GM23338 (cell line): ENCODE measurements around the gene NCOA1. TPM values are rescaled to one million over a fixed set of nuclear protein-coding genes. Genes with fewer than 3 reads are reported as not detected.

ENCODE experiments used
- ATAC-seq: fragments of 200-7000 bp; cut with Tn5 transposase; 3 replicates; pipeline ENCODE4 v1.9.1; 2020
- DNase-seq: peaks from one replicate; pipeline ENCODE4 v3.0.0-alpha.2; 2015; ENCODE audit warnings: low spot score
- H2AFZ ChIP-seq: fragments of 200-600 bp; sonication (generic); 2 replicates; pipeline ENCODE4 v1.8.0; 2016; ENCODE audit warnings: antibody characterized with exemption, mild to moderate bottlenecking, moderate library complexity
- H3F3A ChIP-seq: fragments of 200-600 bp; sonication (generic); replicated peaks from 2 replicates; pipeline ENCODE4 v1.8.0; 2017; ENCODE audit warnings: antibody characterized with exemption, mixed run types, low read depth
- H3K27ac ChIP-seq: fragments of 200-600 bp; sonication (generic); 2 replicates; pipeline ENCODE4 v1.6.1; 2016; ENCODE audit warnings: low read depth
- H3K27me3 ChIP-seq: fragments of 200-600 bp; sonication (generic); 2 replicates; pipeline ENCODE4 v1.8.0; 2016; ENCODE audit warnings: mild to moderate bottlenecking, mixed run types, moderate library complexity; ENCODE audit not compliant: insufficient read depth
- H3K36me3 ChIP-seq: fragments of 200-600 bp; sonication (generic); 2 replicates; pipeline ENCODE4 v1.8.0; 2016; ENCODE audit warnings: mild to moderate bottlenecking; ENCODE audit not compliant: insufficient read depth
- H3K4me1 ChIP-seq: fragments of 200-600 bp; sonication (generic); 2 replicates; pipeline ENCODE4 v1.8.0; 2016; ENCODE audit warnings: mild to moderate bottlenecking, moderate library complexity; ENCODE audit not compliant: insufficient read depth
- H3K4me2 ChIP-seq: fragments of 200-600 bp; sonication (generic); 2 replicates; pipeline ENCODE4 v1.7.1; 2017; ENCODE audit warnings: mixed run types
- H3K4me3 ChIP-seq: fragments of 200-600 bp; sonication (generic); 2 replicates; pipeline ENCODE4 v1.6.1; 2016; ENCODE audit warnings: mixed run types
- H3K79me2 ChIP-seq: fragments of 200-600 bp; sonication (generic); replicated peaks from 2 replicates; pipeline ENCODE4 v1.8.0; 2017; ENCODE audit warnings: mild to moderate bottlenecking; ENCODE audit not compliant: insufficient read depth
- H3K9me2 ChIP-seq: fragments of 200-600 bp; sonication (generic); 2 replicates; pipeline ENCODE4 v1.8.0; 2017; ENCODE audit not compliant: insufficient read depth
- H4K20me1 ChIP-seq: fragments of 200-600 bp; sonication (generic); replicated peaks from 2 replicates; pipeline ENCODE4 v1.8.0; 2017; ENCODE audit warnings: mild to moderate bottlenecking; ENCODE audit not compliant: insufficient read depth
- H3K27ac Mint-ChIP-seq: 2 replicates; pipeline ENCODE4 v1.8.0; 2020; ENCODE audit warnings: inconsistent platforms, mild to moderate bottlenecking, moderate library complexity, mixed read lengths
- H3K27me3 Mint-ChIP-seq: 3 replicates; pipeline ENCODE4 v1.8.0; 2022; ENCODE audit warnings: low read depth, mild to moderate bottlenecking, moderate library complexity, mixed read lengths, inconsistent platforms; ENCODE audit not compliant: insufficient read depth, poor library complexity
- H3K36me3 Mint-ChIP-seq: 3 replicates; pipeline ENCODE4 v1.8.0; 2021; ENCODE audit warnings: low read depth, mild to moderate bottlenecking, inconsistent platforms, moderate library complexity, mixed read lengths
- H3K4me1 Mint-ChIP-seq: 3 replicates; pipeline ENCODE4 v1.8.0; 2020; ENCODE audit warnings: mild to moderate bottlenecking, inconsistent platforms, mixed read lengths
- H3K4me3 Mint-ChIP-seq: 3 replicates; pipeline ENCODE4 v1.8.0; 2021; ENCODE audit warnings: moderate library complexity, mild to moderate bottlenecking, inconsistent platforms, mixed read lengths
- H3K9me3 Mint-ChIP-seq: 3 replicates; pipeline ENCODE4 v1.8.0; 2020; ENCODE audit warnings: moderate library complexity, mild to moderate bottlenecking, inconsistent platforms, mixed read lengths
- CREB1 ChIP-seq: fragments of 250-450 bp; sonication (Bioruptor Pico); IDR thresholded peaks from 2 replicates; pipeline ENCODE4 v1.5.0; 2020; ENCODE audit warnings: low read depth, mild to moderate bottlenecking, moderate library complexity
- POLR2AphosphoS5 ChIP-seq: IDR thresholded peaks from 2 replicates; pipeline ENCODE4 v1.6.1; 2016; ENCODE audit warnings: antibody characterized with exemption, low read depth
- ZNF114 ChIP-seq: fragments of 250-450 bp; sonication (Bioruptor Pico); IDR thresholded peaks from 2 replicates; pipeline ENCODE4 v1.5.0; 2020; ENCODE audit warnings: mild to moderate bottlenecking, moderate library complexity
- ZNF331 ChIP-seq: fragments of 250-450 bp; sonication (Bioruptor Pico); IDR thresholded peaks from 2 replicates; pipeline ENCODE4 v1.5.0; 2020; ENCODE audit warnings: low read depth, mild to moderate bottlenecking, moderate library complexity
- polyA plus RNA-seq: library from polyadenylated mRNA; unstranded; fragments of >200 nt; fragmentation: Nextera tagmentation; extraction: Ambion mirVana; gene quantifications from 2 replicates; pipeline ENCODE4 v1.2.1, GENCODE V29; 2016
- total RNA-seq: library from RNA; depleted of rRNA; stranded (reverse); fragments of >200 nt; shearing (Covaris generic); gene quantifications from 2 replicates; pipeline ENCODE4 v1.2.3, GENCODE V29; 2014
- TF ChIP-seq, protein P1 (sequence below): IDR thresholded peaks from one replicate; pipeline ENCODE4 v1.6.1; 2018; ENCODE audit warnings: antibody characterized with exemption; ENCODE audit not compliant: unreplicated experiment
- TF ChIP-seq, protein P2 (sequence below): IDR thresholded peaks from 2 replicates; pipeline ENCODE4 v1.6.1; 2016; ENCODE audit warnings: antibody characterized with exemption
- TF ChIP-seq, protein P3 (sequence below): fragments of 250-450 bp; sonication (Bioruptor Pico); IDR thresholded peaks from 2 replicates; pipeline ENCODE4 v1.5.0; 2020; ENCODE audit warnings: mild to moderate bottlenecking, moderate library complexity
- TF ChIP-seq, protein P4 (sequence below), 2 experiments: fragments of 200-600 bp in 1 of 2; sonication (generic) in 1 of 2; conservative IDR thresholded peaks; 2 replicates each; pipeline versions ENCODE4 v1.5.1 to v1.6.1; 2016 to 2017; ENCODE audit warnings: antibody characterized with exemption in 2 of 2, low read depth in 2 of 2, mild to moderate bottlenecking in 2 of 2, moderate library complexity in 1 of 2

Gene NCOA1
- total and polyA plus RNA-seq, 2 experiments from 2014 or later, result 7.1 to 15.1 TPM

DNA sequence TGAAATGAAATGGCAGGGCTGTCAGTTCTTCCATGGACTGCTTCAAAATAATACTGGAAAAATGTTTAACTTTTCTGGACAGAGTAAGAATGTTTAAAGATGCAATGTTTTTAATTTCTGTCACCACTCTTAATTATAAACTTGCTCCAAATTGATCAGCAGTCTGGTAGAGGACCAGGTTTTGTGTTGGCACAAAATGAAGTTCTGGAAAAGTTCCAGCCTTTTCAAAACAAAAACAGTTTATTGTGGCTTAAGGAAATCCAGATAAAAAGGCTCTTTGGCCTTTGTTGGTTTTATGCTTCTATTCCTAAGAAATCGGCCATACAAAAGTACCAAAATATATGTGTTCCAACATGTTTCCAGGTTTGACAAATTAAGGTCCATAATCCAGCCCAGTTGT, 253.3 kb downstream of the NCOA1 start:
- Mint-ChIP-seq H3K36me3 (no peaks in the 10 kb centered on the region), H3K9me3 (no peaks in the 10 kb centered on the region), H3K4me3 (no peak overlapping the region), H3K27ac (no peak overlapping the region), H3K27me3 (no peaks in the 10 kb centered on the region), H3K4me1 (peaks cover 4% of the 10 kb centered on the region)
- H2AFZ ChIP-seq, result no peak overlapping the region
- ATAC-seq (no peak), DNase-seq (no peak)
- H3K9me2 ChIP-seq, result no peaks in the 10 kb centered on the region
- no peaks in the 10 kb centered on the region for H3K79me2 ChIP-seq
- H4K20me1 ChIP-seq, result no peaks in the 10 kb centered on the region
- no peaks in the 10 kb centered on the region for H3F3A ChIP-seq
- TF ChIP-seq, protein P1, sequence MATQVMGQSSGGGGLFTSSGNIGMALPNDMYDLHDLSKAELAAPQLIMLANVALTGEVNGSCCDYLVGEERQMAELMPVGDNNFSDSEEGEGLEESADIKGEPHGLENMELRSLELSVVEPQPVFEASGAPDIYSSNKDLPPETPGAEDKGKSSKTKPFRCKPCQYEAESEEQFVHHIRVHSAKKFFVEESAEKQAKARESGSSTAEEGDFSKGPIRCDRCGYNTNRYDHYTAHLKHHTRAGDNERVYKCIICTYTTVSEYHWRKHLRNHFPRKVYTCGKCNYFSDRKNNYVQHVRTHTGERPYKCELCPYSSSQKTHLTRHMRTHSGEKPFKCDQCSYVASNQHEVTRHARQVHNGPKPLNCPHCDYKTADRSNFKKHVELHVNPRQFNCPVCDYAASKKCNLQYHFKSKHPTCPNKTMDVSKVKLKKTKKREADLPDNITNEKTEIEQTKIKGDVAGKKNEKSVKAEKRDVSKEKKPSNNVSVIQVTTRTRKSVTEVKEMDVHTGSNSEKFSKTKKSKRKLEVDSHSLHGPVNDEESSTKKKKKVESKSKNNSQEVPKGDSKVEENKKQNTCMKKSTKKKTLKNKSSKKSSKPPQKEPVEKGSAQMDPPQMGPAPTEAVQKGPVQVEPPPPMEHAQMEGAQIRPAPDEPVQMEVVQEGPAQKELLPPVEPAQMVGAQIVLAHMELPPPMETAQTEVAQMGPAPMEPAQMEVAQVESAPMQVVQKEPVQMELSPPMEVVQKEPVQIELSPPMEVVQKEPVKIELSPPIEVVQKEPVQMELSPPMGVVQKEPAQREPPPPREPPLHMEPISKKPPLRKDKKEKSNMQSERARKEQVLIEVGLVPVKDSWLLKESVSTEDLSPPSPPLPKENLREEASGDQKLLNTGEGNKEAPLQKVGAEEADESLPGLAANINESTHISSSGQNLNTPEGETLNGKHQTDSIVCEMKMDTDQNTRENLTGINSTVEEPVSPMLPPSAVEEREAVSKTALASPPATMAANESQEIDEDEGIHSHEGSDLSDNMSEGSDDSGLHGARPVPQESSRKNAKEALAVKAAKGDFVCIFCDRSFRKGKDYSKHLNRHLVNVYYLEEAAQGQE, result no peak
- TF ChIP-seq, protein P2, sequence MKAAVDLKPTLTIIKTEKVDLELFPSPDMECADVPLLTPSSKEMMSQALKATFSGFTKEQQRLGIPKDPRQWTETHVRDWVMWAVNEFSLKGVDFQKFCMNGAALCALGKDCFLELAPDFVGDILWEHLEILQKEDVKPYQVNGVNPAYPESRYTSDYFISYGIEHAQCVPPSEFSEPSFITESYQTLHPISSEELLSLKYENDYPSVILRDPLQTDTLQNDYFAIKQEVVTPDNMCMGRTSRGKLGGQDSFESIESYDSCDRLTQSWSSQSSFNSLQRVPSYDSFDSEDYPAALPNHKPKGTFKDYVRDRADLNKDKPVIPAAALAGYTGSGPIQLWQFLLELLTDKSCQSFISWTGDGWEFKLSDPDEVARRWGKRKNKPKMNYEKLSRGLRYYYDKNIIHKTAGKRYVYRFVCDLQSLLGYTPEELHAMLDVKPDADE, result no peak
- TF ChIP-seq ZNF114 (no peak), POLR2AphosphoS5 (no peak), CREB1 (CRISPR knock-in tag) (no peak), ZNF331 (CRISPR knock-in tag) (no peak)
- TF ChIP-seq, protein P3, sequence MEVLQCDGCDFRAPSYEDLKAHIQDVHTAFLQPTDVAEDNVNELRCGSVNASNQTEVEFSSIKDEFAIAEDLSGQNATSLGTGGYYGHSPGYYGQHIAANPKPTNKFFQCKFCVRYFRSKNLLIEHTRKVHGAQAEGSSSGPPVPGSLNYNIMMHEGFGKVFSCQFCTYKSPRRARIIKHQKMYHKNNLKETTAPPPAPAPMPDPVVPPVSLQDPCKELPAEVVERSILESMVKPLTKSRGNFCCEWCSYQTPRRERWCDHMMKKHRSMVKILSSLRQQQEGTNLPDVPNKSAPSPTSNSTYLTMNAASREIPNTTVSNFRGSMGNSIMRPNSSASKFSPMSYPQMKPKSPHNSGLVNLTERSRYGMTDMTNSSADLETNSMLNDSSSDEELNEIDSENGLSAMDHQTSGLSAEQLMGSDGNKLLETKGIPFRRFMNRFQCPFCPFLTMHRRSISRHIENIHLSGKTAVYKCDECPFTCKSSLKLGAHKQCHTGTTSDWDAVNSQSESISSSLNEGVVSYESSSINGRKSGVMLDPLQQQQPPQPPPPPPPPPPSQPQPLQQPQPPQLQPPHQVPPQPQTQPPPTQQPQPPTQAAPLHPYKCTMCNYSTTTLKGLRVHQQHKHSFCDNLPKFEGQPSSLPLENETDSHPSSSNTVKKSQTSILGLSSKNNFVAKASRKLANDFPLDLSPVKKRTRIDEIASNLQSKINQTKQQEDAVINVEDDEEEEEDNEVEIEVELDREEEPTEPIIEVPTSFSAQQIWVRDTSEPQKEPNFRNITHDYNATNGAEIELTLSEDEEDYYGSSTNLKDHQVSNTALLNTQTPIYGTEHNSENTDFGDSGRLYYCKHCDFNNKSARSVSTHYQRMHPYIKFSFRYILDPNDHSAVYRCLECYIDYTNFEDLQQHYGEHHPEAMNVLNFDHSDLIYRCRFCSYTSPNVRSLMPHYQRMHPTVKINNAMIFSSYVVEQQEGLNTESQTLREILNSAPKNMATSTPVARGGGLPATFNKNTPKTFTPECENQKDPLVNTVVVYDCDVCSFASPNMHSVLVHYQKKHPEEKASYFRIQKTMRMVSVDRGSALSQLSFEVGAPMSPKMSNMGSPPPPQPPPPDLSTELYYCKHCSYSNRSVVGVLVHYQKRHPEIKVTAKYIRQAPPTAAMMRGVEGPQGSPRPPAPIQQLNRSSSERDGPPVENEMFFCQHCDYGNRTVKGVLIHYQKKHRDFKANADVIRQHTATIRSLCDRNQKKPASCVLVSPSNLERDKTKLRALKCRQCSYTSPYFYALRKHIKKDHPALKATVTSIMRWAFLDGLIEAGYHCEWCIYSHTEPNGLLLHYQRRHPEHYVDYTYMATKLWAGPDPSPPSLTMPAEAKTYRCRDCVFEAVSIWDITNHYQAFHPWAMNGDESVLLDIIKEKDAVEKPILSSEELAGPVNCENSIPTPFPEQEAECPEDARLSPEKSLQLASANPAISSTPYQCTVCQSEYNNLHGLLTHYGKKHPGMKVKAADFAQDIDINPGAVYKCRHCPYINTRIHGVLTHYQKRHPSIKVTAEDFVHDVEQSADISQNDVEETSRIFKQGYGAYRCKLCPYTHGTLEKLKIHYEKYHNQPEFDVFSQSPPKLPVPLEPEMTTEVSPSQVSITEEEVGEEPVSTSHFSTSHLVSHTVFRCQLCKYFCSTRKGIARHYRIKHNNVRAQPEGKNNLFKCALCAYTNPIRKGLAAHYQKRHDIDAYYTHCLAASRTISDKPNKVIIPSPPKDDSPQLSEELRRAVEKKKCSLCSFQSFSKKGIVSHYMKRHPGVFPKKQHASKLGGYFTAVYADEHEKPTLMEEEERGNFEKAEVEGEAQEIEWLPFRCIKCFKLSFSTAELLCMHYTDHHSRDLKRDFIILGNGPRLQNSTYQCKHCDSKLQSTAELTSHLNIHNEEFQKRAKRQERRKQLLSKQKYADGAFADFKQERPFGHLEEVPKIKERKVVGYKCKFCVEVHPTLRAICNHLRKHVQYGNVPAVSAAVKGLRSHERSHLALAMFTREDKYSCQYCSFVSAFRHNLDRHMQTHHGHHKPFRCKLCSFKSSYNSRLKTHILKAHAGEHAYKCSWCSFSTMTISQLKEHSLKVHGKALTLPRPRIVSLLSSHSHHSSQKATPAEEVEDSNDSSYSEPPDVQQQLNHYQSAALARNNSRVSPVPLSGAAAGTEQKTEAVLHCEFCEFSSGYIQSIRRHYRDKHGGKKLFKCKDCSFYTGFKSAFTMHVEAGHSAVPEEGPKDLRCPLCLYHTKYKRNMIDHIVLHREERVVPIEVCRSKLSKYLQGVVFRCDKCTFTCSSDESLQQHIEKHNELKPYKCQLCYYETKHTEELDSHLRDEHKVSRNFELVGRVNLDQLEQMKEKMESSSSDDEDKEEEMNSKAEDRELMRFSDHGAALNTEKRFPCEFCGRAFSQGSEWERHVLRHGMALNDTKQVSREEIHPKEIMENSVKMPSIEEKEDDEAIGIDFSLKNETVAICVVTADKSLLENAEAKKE, result no peak
- TF ChIP-seq, protein P4, sequence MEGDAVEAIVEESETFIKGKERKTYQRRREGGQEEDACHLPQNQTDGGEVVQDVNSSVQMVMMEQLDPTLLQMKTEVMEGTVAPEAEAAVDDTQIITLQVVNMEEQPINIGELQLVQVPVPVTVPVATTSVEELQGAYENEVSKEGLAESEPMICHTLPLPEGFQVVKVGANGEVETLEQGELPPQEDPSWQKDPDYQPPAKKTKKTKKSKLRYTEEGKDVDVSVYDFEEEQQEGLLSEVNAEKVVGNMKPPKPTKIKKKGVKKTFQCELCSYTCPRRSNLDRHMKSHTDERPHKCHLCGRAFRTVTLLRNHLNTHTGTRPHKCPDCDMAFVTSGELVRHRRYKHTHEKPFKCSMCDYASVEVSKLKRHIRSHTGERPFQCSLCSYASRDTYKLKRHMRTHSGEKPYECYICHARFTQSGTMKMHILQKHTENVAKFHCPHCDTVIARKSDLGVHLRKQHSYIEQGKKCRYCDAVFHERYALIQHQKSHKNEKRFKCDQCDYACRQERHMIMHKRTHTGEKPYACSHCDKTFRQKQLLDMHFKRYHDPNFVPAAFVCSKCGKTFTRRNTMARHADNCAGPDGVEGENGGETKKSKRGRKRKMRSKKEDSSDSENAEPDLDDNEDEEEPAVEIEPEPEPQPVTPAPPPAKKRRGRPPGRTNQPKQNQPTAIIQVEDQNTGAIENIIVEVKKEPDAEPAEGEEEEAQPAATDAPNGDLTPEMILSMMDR (conservative IDR thresholded peaks at IDR 0.05; ENCODE audit: low read depth in 2 of 2), result no peak
- H3K36me3 ChIP-seq, result no peaks in the 10 kb centered on the region
- no peaks in the 10 kb centered on the region for H3K27me3 ChIP-seq
- no peak overlapping the region for H3K4me3 ChIP-seq
- no peak overlapping the region for H3K4me2 ChIP-seq
- H3K4me1 ChIP-seq, result no peaks in the 10 kb centered on the region
- H3K27ac ChIP-seq, result no peak overlapping the region
